SK-MEL-5 (cell line): Measurements from ENCODE around the gene STAB1. TPM values are rescaled to one million over a fixed set of nuclear protein-coding genes. Genes with fewer than 3 reads are reported as not detected.

Source experiments
- DNase-seq: peaks from one replicate; pipeline ENCODE4 v3.0.0-alpha.2; 2016; ENCODE audit warnings: low read depth, low spot score
- in situ Hi-C: cut with HindIII; loops from 2 replicates; pipeline ENCODE4 v1.10.0; 2016; ENCODE audit warnings: low sequenced_read_pairs, high pct_unique_total_duplicates, low pct_unique_long_range_greater_than_20kb
- total RNA-seq: library from RNA; depleted of rRNA; stranded (reverse); fragments of >200 nt; shearing (Covaris generic); gene quantifications from 2 replicates; pipeline ENCODE4 v1.2.3, GENCODE V29; 2014

STAB1 gene
- total RNA-seq, 1 experiment from 2014 or later: not detected

DNA sequence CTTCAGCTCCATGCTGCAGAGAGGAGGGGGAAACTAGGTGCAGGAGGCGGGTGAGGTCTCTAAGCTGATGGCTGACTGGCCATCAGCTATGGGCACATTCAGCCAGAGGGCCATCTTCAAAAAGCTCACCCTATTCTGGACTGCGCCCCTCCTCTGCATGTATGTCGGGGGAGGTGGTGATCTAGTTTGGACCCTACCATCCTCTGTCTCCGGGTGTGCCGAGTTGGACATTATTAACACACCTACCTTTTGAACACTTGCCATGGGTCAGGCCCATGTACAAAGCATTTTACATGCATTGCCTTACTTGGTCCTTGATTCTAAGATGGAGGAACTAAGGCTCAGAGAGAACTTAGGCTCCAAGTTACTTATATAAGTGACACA is 38.3 kb upstream of the STAB1 start:
- DNase-seq: no peak
- in situ Hi-C loops: no loop called here

DNA sequence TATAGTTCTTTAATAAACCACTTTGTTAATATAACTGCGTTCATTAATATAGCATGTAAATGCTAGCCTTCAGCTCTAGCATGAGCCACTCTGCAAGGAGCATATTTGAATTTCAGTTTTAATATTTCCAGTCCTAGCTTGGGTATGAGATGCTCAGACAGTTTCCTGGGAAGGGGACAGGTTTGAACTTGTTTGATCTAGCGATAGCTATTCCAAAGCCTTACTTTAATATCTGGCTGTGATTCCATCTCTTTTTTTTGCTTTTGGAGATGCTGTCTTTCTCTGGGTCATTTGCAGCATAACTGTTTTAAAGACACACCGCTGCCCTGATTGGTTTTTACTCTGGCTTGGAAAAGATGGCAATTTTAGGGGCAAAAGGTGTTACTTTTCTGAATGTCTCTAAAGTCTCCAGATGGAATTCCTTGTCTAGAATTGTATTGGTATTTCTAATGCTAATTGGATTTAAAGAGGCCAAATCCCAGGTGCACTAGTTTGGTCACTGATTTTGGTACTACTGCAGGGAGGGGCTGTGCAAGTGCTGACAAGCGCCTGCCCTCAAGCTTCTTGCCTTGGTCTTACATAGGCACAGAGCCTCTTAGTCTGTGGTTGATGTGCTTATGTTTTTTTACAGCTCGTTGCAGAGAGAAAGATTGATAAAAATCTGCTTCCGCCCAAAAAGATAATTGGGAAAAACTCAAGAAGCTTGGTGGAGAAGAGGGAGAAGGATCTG is 36.9 kb upstream of the STAB1 start:
- DNase-seq: no peak
- in situ Hi-C loops: no loop called here

DNA sequence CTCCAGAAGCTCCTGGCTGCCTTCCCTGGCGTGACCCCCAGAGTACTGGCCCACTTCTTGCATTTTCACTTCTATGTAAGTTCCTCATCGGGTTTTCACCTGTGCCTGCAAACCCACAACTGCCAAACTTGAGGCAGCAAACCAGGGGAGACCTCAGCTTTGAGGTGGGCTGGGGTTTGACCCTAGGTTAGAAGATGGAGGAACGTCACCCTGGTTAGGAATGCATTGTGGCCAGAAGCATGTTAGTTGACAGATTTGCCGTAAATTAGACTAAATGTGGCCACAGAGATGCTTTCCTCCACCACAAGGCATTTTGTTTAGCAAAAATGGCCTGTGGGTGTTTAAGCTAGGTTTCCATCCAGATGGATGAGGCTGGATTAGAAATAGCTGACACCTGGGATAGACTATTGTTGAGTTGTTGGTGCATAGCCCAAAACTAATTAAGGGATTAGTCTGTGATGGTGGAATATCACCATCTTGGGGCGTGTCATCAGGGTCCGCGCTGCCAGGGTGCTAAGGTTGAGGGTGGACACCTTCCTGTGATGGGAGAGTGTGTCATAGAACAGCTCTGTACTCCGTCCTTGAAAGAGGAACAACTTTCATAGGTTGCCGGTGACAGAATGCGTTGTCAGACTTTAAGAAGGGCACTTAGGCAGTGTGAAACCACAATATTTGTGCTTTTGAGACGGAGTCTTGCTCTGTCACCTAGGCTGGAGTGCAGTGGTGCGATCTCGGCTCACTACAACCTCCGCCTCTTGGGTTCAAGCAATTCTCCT is 36.2 kb upstream of the STAB1 start:
- in situ Hi-C loops: no loop called here
- no peak for DNase-seq

DNA sequence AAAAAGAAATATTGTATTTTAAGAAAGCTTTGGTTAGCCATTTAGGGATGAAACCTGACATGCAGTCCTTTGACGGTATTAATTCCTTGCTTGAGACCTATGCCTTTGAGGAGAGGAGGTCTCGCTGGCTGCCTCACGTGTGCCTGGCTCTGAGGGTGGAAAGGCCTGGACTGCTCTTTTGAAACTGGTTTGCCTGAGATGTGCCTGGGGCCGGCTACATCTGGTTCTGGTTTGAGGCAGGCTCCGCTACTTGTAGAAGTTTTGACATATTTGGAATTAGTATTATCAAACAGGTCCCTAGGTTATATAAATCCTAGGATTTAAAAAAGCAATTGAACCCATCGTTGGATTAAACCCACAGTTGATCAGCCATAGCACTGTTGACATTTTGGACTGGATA is 33.3 kb upstream of the STAB1 start:
- in situ Hi-C loops: no loop called here
- DNase-seq: no peak

DNA sequence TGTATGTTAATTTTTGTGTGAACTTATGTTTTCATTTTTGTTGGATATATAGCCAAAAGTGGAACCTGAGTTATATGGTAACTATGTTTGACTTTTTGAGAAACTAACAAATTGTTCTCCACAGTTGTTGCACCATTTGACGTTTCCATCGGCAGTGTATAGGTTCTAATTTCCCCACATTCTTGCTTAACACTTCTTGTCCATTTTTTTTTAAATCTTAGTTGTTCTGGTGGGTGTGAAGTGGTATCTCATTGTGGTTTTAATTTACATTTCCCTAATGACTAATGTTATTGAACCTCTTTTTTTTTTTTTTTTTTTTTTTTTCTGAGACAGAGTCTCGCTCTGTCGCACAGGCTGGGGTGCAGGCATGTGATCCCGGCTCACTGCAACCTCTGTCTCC is 31.7 kb upstream of the STAB1 start:
- in situ Hi-C loops: no loop called here
- DNase-seq: no peak

DNA sequence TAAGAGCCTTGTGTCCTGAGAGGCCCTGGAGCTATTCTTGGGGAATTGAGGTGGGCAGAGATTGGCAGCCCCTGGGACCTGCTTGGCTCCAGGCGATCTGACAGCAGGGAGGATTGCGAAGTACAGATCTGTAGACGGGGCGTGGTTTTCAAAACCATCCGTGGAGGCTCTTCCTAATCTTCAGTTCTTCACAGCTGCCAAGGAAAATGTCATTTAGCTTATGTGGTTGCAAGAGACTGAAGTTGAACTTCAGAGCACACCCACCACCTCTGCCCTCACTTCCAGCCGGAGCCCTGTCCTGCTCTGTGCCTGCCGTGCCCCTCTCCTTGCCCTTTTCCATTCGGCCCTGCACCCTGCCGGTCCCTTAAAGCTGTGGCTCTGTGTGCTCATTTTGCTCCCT is 26.8 kb upstream of the STAB1 start:
- in situ Hi-C loops: no loop called here
- no peak for DNase-seq

DNA sequence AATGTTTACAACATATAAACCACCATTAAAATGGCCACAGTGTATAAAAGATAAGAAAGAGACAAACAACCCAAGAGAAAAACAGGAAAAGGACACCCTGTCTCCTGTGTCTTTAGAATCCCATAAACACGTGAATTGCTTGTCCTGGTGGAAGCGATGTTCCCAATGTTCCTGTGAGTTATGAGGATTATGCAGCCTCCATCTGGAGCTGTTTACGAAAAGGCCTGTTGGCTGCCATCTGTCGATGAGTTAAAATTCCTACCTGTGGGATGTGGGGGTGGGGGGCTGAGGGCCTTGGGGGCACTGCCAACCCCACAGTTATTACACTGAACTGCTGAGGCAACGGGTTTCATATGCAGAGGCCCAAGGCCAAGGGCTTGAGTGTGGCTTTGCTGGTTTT is 26.1 kb upstream of the STAB1 start:
- in situ Hi-C loops: no loop called here

DNA sequence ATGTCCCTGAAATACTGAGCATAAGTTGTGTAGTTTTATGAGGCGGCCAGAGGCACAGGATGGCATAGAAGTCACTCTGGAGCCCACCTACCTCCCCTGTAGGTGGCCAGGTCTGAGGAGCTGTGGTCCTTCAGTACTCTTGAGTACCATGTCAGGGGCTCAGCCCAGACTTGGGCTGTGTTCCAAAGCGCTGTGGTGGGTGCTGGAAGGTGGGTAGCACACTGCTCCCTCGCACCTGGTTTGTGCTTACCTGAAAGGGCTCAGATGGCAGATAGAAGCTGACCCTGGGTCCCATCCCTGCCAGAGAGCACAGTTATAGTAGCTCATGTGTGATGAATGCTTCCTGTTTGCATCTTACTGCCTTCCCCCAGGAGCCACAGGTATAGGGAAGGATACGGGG is 24.2 kb upstream of the STAB1 start:
- in situ Hi-C loops: no loop called here
- no peak for DNase-seq

More for the DNA sequence above, 26.1 kb upstream of the STAB1 start:
- DNase-seq: no peak

DNA sequence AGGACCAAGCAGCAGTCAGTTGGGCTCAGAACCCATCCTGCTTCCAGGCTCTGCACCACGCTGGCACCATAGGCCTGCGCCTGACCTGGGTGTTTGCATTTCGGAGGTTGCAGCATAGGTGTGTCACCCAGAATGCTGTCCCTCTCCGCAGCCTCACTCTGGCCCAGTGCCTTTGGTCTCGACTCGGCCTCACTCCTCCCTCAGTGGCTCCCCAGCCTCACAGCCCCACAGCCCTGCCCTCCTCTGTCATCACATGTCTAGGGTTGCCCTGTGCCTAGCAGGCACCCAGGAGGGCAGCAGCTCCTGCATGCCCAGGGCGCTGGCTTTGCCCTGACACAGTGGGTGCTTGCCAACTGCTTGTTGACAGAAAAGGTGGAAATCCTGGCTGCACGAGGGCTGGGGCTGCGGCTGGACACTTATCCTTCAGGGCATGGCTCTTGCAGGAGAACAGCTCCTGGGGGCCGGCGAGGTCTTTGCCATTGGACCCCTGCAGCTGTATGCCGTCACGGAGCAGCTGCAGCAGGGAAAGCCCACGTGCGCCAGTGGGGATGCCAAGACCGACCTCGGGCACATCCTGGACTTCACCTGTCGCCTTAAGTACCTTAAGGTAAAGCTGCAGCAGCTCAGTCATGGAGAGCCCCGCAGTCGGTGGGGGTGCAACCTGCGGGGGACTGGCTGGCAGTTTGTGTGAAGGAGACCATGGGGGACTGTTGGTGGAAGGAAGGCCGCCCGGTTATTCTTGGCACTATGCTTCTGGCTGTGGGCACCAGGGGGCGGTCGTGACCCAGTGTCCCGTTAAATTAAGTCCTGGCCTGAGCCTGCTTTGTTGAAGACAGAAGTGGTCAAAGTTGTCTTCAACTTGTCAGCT is 23.5 kb upstream of the STAB1 start:
- peak; percentile 64 for DNase-seq
- in situ Hi-C loops: no loop called here

DNA sequence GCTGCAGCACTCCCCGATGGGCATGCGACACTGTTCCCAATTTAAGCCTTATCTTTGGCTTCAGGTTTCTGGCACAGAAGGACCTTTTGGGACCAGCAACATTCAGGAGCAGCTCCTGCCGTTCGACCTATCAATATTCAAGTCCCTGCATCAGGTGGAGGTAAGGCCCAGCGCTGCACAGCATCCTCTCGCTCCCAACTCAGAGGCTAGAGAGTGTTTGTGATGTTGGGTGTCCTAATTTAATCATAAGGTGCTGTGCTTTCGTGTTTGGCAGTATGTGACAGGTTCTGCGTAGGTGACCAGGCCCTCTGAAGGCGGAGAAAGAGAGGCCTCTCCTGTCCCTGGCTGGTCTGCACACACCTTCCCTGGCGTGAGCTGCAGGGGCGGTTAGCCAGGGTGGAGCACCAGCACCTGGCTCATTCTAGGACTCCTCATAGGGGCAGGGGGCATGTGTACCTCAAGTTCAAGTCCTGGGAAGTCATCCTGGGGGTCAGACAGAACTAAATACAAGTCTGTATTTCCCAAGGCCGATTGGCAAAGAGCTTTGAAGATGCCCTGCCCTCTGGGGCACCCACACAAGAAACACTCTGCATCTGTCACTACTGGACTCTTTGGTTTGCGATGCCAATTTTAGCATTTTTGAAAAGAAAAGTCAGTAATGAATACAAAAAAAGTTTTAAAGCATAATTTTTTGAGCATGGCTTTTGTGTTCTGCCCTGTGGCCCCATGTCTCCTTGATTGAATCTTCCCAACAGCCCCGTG is 22.7 kb upstream of the STAB1 start:
- in situ Hi-C loops: no loop called here
- DNase-seq: no peak

DNA sequence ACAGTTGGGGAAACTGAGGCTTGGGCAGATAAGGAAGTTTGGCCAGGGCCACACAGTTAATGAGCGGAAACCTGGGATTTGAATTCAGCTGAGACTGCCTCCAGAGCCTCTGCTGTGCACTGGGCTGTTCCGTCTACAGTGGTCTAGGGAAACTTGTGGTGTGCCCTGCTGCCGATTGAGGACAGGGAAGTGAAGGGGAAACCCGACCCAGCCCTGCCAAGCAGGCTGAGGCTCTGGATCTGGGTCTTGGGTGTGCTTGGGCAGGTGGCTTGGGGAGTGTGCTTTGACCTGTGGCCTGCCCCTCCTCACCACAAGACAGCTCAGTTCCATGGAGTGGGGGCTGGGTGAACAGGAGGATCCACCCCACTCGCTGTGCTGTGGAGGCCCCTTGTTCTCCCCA is 22.1 kb upstream of the STAB1 start:
- in situ Hi-C loops: no loop called here
- no peak for DNase-seq

DNA sequence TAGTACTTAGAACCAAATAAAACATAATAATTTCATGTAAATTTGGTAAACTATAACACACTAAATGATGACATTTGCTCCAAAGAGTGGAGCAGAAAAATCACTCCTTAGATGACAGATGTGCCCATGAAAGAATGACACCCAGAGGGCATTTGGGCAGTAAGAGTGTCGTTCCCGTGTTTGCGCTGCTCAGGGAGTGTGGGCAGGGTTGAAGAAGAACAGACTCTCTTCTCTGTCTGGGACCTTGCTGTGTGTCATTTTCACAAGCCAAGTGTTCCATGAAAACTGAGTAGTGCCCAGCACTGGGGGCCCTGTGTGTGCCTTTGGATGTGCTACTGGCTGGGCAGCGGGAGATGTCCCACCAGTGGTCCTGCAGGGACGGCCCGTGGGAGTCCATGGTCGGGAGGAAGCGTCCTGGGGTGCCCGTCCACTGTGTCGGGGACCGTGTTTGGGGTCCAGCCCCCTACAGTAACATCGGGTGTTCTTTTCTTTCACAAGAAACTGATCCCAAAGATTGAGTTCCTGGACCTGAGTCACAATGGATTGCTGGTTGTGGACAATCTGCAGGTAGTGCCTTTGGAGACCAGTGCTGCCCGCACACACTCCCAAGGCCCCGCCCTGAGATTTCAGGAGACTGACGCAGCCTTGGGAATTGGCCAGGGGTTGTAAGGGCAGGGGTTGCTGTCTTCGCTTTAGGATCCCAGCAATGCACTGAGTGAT is 17.9 kb upstream of the STAB1 start:
- no peak for DNase-seq
- in situ Hi-C loops: no loop called here

DNA sequence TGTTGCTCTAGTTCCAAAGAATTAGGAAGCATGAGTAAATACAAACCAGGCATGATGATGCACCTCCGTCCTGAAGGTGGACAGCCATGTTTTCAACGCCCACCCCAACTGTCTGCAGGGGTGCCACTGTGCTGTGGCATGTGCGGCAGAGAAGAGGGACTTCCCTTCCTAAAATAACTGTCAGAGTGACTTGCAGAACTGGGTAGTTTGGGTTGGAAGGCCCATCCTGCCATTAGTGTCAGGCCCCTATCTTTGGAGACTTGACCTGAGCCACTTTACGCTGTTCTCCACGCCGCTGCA is 17.4 kb upstream of the STAB1 start:
- no peak for DNase-seq
- in situ Hi-C loops: no loop called here

DNA sequence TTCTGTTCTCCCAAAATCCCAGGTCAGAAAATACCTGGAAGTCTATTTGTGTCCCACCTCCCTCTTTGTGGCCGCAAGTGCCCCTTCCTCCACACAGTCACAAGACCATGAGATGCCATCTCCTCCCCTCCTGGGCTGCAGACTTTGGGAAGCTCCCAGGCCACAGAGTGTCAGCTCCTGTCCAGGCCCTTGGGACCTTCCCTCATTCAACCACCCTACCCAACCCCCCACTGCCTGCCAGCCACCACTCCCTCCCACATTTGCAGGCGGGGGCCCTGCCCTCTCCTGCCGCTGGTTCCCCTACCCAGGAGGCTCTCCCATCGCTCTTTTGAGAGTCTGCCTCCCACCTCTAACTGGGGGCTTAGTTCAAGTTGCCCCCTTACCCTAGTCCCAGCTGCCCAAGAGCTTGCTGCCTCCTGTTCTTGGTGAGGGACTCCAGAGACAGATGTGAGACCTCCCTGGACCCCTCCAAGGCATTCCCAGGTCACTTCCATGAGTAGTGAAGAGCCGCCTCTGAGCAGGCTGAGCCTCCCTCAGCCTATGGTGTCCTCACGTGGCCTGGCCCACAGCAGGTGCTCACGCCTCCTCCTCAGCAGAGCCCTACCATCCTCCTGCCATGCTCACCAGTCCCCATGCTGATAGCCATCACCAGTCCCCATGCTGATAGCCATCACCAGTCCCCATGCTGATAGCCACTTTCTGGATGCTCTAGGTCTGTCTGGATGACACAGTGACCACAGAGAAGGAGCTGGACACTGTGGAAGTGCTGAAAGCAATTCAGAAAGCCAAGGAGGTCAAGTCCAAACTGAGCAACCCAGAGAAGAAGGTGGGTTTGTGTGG is 15.9 kb upstream of the STAB1 start:
- in situ Hi-C loops: no loop called here

DNA sequence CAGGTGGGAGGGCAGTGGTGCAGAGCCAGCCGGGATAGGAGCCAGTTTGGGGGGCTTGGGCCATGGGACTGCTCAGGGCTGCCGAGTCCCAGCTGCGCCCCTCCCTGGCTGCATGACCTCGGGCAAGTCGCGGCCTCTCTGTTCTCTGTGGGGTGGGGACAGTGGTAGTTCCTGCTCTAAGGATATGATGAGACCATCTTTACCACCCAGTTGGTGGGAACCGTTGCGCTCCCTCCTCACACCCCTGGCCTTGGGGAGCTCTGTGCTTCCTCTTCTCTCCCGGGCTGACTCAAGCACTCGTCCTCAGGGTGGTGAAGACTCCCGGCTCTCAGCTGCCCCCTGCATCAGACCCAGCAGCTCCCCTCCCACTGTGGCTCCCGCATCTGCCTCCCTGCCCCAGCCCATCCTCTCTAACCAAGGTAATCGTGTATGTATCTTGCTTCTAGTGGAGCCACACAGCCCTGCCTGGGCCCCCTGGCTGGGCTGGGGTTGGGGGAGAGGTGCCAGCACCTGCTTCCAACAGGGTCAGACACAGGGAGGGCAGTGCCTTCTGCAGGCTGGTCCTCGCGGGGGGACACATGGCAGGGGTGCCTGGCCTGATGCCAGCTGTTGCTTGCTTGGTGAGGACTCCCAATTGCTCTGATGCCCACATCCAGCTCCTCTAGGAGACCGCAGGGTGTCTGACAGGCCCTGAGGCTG is 15.1 kb upstream of the STAB1 start:
- DNase-seq: no peak
- in situ Hi-C loops: no loop called here

More for the DNA sequence above, 15.9 kb upstream of the STAB1 start:
- no peak for DNase-seq
